K562 (cell line): ENCODE results near the gene TMEM86B. TPM values are rescaled to one million over a fixed set of nuclear protein-coding genes. Genes with fewer than 3 reads are reported as not detected.

Source experiments
- ARID1B ChIP-seq: fragments of 450-650 bp; IDR thresholded peaks from 2 replicates; pipeline ENCODE4 v1.6.1; 2016; ENCODE audit warnings: antibody characterized with exemption, mild to moderate bottlenecking, inconsistent platforms
- ATF7 ChIP-seq: fragments of 450-650 bp; IDR thresholded peaks from 2 replicates; pipeline ENCODE4 v1.7.1; 2014; ENCODE audit warnings: mild to moderate bottlenecking, moderate library complexity
- BRF1 ChIP-seq: IDR thresholded peaks from 3 replicates; pipeline ENCODE4 v1.6.1; 2011; ENCODE audit warnings: borderline replicate concordance, mild to moderate bottlenecking; ENCODE audit not compliant: insufficient read length; ENCODE audit errors: extremely low read depth
- GABPB2 ChIP-seq: fragments of 250-450 bp; sonication (Bioruptor Pico); conservative IDR thresholded peaks from 2 replicates; pipeline ENCODE4 v1.5.1; 2021; ENCODE audit warnings: mild to moderate bottlenecking
- OTX1 ChIP-seq: fragments of 450-650 bp; formaldehyde crosslinking; IDR thresholded peaks from 2 replicates; pipeline ENCODE4 v1.4.0; 2022; ENCODE audit warnings: mild to moderate bottlenecking
- PRPF4 ChIP-seq: fragments of 200-400 bp; formaldehyde crosslinking; IDR thresholded peaks from one replicate; pipeline ENCODE4 v1.6.1; 2017; ENCODE audit warnings: low read length, low read depth, mild to moderate bottlenecking; ENCODE audit not compliant: insufficient read depth, poor library complexity, severe bottlenecking
- ZKSCAN1 ChIP-seq: fragments of 150-350 bp; IDR thresholded peaks from 2 replicates; pipeline ENCODE4 v1.6.1; 2016; ENCODE audit warnings: low read depth, low read length
- ZNF274 ChIP-seq: IDR thresholded peaks from 2 replicates; pipeline ENCODE4 v1.6.1; 2011; ENCODE audit warnings: low read depth, mild to moderate bottlenecking, low read length, moderate library complexity, borderline replicate concordance
- ZNF57 ChIP-seq: fragments of 450-650 bp; formaldehyde crosslinking; IDR thresholded peaks from 2 replicates; pipeline ENCODE4 v1.4.0; 2020; ENCODE audit warnings: mild to moderate bottlenecking, moderate library complexity
- ZNF586 ChIP-seq: fragments of 450-650 bp; formaldehyde crosslinking; conservative IDR thresholded peaks from 2 replicates; pipeline ENCODE4 v1.4.0; 2020; ENCODE audit warnings: mild to moderate bottlenecking, moderate library complexity
- polyA plus RNA-seq, 8 experiments: library from polyadenylated mRNA; depleted of rRNA in 4 of 8; stranded (reverse) in 5 of 8; unstranded in 3 of 8; fragments of >200 nt; fragmentation: Nextera tagmentation in 2 of 8; fragmentation: Illumina TruSeq in 1 of 8; extraction: Ambion mirVana in 2 of 8; extraction: Trizol in 1 of 8; gene quantifications; 2 replicates each; pipeline versions ENCODE4 v1.2.1 to v1.2.3, GENCODE V29; 2011 to 2014; ENCODE audit warnings: inconsistent platforms in 1 of 8, missing spikeins in 1 of 8
- total RNA-seq, 7 experiments: library from RNA; depleted of rRNA in 6 of 7; stranded (reverse); fragments of >200 nt in 6 of 7; fragmentation: Illumina TruSeq in 2 of 7; extraction: Trizol in 2 of 7; gene quantifications; 2 replicates each; pipeline versions ENCODE4 v1.2.1 to v1.2.3, GENCODE V29; 2011 to 2021; ENCODE audit warnings: low replicate concordance in 1 of 7
- TF ChIP-seq, protein P1 (sequence below): fragments of 150-350 bp; IDR thresholded peaks from 2 replicates; pipeline ENCODE4 v1.6.1; 2014; ENCODE audit warnings: low read depth, mild to moderate bottlenecking, low read length, borderline replicate concordance
- TF ChIP-seq, protein P2 (sequence below), 3 experiments: IDR thresholded peaks in 2 of 3; conservative IDR thresholded peaks in 1 of 3; 2 replicates each; pipeline ENCODE4 v1.5.1; 2011 to 2012; ENCODE audit warnings: low read length in 3 of 3, mild to moderate bottlenecking in 3 of 3, control low read depth in 2 of 3, improper control_type of control experiment in 1 of 3, inconsistent platforms in 1 of 3, low read depth in 1 of 3, mixed read lengths in 1 of 3, moderate library complexity in 1 of 3; ENCODE audit not compliant: insufficient read depth in 2 of 3
- TF ChIP-seq, protein P3 (sequence below), 2 experiments: IDR thresholded peaks in 1 of 2; conservative IDR thresholded peaks in 1 of 2; 2 replicates each; pipeline ENCODE4 v1.6.1; 2016; ENCODE audit warnings: low read depth in 2 of 2, mild to moderate bottlenecking in 1 of 2, missing compliant biosample characterization in 1 of 2, missing genetic modification characterization in 1 of 2, moderate library complexity in 1 of 2
- TF ChIP-seq, protein P4 (sequence below): fragments of 250-450 bp; sonication (Bioruptor Pico); IDR thresholded peaks from 2 replicates; pipeline ENCODE4 v1.4.0; 2020; ENCODE audit warnings: borderline replicate concordance

TMEM86B gene
- total and polyA plus RNA-seq, 9 of the 15 experiments (the other 6 are each of a cell fraction or from before 2014, with no cell fraction given): 0.28 to 7.9 (median 2.1) TPM

DNA sequence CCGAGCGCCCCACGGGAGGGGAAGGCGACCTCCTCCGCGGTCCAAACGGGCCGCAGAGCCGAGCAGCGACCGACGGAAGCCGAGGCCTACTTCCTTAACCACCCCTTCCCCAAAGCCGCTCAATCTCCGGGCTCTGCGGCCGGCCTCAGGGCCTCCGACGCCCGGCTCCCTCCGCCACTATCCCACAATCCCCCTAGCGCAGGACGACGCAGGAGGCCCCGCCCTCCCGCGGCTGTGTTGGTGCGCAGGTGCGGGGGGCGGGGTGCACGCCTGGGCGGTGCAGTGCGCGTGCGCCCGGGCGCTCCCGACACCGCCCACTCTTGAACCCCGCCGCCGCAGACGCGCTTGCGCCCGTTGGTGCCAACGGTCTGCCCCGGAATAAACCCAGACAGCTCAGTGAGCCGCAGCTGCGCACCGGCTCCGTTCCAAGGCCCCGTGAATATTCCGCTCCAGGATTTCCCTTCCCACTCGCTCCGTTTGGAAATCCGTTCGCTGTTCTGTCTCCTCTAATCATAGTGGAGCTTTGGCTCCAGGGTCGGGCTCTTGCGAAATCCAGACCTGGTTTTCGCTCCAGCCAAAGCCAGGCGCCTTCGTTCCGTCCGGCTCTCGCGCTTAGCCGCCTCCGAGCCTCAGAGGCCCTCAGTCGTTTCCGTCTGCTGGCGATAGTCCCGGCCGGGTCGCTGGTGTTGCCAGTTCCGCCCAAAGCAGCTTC, 30.4 kb upstream of the TMEM86B start, which contains the start of gene PPP6R1 (continued):
- TF ChIP-seq, protein P1, sequence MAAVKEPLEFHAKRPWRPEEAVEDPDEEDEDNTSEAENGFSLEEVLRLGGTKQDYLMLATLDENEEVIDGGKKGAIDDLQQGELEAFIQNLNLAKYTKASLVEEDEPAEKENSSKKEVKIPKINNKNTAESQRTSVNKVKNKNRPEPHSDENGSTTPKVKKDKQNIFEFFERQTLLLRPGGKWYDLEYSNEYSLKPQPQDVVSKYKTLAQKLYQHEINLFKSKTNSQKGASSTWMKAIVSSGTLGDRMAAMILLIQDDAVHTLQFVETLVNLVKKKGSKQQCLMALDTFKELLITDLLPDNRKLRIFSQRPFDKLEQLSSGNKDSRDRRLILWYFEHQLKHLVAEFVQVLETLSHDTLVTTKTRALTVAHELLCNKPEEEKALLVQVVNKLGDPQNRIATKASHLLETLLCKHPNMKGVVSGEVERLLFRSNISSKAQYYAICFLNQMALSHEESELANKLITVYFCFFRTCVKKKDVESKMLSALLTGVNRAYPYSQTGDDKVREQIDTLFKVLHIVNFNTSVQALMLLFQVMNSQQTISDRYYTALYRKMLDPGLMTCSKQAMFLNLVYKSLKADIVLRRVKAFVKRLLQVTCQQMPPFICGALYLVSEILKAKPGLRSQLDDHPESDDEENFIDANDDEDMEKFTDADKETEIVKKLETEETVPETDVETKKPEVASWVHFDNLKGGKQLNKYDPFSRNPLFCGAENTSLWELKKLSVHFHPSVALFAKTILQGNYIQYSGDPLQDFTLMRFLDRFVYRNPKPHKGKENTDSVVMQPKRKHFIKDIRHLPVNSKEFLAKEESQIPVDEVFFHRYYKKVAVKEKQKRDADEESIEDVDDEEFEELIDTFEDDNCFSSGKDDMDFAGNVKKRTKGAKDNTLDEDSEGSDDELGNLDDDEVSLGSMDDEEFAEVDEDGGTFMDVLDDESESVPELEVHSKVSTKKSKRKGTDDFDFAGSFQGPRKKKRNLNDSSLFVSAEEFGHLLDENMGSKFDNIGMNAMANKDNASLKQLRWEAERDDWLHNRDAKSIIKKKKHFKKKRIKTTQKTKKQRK: no peak
- TF ChIP-seq ARID1B (peak; percentile 76), ZKSCAN1 (peak; percentile 78; the same call in 1 of the 2 replicates), ATF7 (peak; percentile 96), ZNF274 (peak; percentile 30; the same call in 1 of the 2 replicates), ZNF57 (CRISPR knock-in tag) (no peak), ZNF586 (CRISPR knock-in tag) (no peak), PRPF4 (peak; percentile 54), OTX1 (CRISPR knock-in tag) (no peak), GABPB2 (CRISPR knock-in tag) (no peak), BRF1 (no peak)
- TF ChIP-seq, protein P2, sequence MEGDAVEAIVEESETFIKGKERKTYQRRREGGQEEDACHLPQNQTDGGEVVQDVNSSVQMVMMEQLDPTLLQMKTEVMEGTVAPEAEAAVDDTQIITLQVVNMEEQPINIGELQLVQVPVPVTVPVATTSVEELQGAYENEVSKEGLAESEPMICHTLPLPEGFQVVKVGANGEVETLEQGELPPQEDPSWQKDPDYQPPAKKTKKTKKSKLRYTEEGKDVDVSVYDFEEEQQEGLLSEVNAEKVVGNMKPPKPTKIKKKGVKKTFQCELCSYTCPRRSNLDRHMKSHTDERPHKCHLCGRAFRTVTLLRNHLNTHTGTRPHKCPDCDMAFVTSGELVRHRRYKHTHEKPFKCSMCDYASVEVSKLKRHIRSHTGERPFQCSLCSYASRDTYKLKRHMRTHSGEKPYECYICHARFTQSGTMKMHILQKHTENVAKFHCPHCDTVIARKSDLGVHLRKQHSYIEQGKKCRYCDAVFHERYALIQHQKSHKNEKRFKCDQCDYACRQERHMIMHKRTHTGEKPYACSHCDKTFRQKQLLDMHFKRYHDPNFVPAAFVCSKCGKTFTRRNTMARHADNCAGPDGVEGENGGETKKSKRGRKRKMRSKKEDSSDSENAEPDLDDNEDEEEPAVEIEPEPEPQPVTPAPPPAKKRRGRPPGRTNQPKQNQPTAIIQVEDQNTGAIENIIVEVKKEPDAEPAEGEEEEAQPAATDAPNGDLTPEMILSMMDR (IDR thresholded peaks at IDR 0.05 in 2 of 3, conservative IDR thresholded peaks at IDR 0.05 in 1 of 3; ENCODE audit: insufficient read depth in 2 of 3, low read depth in 1 of 3, low read length in 3 of 3): no peak
- TF ChIP-seq, protein P3, sequence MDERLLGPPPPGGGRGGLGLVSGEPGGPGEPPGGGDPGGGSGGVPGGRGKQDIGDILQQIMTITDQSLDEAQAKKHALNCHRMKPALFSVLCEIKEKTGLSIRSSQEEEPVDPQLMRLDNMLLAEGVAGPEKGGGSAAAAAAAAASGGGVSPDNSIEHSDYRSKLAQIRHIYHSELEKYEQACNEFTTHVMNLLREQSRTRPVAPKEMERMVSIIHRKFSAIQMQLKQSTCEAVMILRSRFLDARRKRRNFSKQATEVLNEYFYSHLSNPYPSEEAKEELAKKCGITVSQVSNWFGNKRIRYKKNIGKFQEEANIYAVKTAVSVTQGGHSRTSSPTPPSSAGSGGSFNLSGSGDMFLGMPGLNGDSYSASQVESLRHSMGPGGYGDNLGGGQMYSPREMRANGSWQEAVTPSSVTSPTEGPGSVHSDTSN (CRISPR knock-in tag; IDR thresholded peaks at IDR 0.05; ENCODE audit: low read depth): no peak
- TF ChIP-seq, protein P3 (tag; conservative IDR thresholded peaks at IDR 0.05; ENCODE audit: low read depth): peak; percentile 58; the same call in 1 of the 2 replicates
- TF ChIP-seq, protein P4, sequence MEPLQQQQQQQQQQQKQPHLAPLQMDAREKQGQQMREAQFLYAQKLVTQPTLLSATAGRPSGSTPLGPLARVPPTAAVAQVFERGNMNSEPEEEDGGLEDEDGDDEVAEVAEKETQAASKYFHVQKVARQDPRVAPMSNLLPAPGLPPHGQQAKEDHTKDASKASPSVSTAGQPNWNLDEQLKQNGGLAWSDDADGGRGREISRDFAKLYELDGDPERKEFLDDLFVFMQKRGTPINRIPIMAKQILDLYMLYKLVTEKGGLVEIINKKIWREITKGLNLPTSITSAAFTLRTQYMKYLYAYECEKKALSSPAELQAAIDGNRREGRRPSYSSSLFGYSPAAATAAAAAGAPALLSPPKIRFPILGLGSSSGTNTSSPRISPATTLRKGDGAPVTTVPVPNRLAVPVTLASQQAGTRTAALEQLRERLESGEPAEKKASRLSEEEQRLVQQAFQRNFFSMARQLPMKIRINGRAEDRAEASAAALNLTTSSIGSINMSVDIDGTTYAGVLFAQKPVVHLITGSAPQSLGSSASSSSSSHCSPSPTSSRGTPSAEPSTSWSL (CRISPR knock-in tag): no peak
